Measurements from ENCODE around the gene MYO6.

- TF ChIP-seq, protein P1, sequence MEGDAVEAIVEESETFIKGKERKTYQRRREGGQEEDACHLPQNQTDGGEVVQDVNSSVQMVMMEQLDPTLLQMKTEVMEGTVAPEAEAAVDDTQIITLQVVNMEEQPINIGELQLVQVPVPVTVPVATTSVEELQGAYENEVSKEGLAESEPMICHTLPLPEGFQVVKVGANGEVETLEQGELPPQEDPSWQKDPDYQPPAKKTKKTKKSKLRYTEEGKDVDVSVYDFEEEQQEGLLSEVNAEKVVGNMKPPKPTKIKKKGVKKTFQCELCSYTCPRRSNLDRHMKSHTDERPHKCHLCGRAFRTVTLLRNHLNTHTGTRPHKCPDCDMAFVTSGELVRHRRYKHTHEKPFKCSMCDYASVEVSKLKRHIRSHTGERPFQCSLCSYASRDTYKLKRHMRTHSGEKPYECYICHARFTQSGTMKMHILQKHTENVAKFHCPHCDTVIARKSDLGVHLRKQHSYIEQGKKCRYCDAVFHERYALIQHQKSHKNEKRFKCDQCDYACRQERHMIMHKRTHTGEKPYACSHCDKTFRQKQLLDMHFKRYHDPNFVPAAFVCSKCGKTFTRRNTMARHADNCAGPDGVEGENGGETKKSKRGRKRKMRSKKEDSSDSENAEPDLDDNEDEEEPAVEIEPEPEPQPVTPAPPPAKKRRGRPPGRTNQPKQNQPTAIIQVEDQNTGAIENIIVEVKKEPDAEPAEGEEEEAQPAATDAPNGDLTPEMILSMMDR (IDR thresholded peaks at IDR 0.05; ENCODE audit: low read depth, low read length) = no peak
- no peak for TF ChIP-seq EZH2phosphoT487 (IDR thresholded peaks at IDR 0.05; ENCODE audit: low read depth)
Measured at GRCh38 chr6:75802366-75802765, 53.3 kb downstream of the MYO6 start.
